Activated CD8-positive, alpha-beta memory T cell treated with anti-CD3 and anti-CD28 coated beads, Interleukin-2, amount 10 ng/mL, durations not matched to agents 7 days and 5 days (primary cell): ENCODE data around the gene KLHL28. TPM values are rescaled to one million over a fixed set of nuclear protein-coding genes. Genes with fewer than 3 reads are reported as not detected.

Experiments
- ATAC-seq: fragments of 150-1000 bp; cut with Tn5 transposase; one replicate; pipeline ENCODE4 v1.10.0; 2021; ENCODE audit warnings: moderate library complexity
- CTCF ChIA-PET: fragments of 350-600 bp; sonication (Branson Sonifier 250); formaldehyde crosslinking; loops from one replicate; lab custom pipeline; 2021; ENCODE audit warnings: antibody characterized with exemption; lab: Charles Lee
- DNase-seq: peaks from one replicate; pipeline ENCODE4 v3.0.0-alpha.2; 2020
- H3K27ac Mint-ChIP-seq: one replicate; pipeline ENCODE4 v1.8.0; 2021; ENCODE audit warnings: mild to moderate bottlenecking, mixed read lengths
- H3K27me3 Mint-ChIP-seq: one replicate; pipeline ENCODE4 v1.8.0; 2021; ENCODE audit warnings: mixed read lengths
- H3K36me3 Mint-ChIP-seq: one replicate; pipeline ENCODE4 v1.8.0; 2021; ENCODE audit warnings: mild to moderate bottlenecking, mixed read lengths
- H3K4me1 Mint-ChIP-seq: one replicate; pipeline ENCODE4 v1.8.0; 2021; ENCODE audit warnings: mixed read lengths
- H3K4me3 Mint-ChIP-seq: one replicate; pipeline ENCODE4 v1.8.0; 2021; ENCODE audit warnings: mild to moderate bottlenecking, moderate library complexity, mixed read lengths
- H3K9me3 Mint-ChIP-seq: one replicate; pipeline ENCODE4 v1.8.0; 2022; ENCODE audit warnings: low read depth, mixed read lengths
- total RNA-seq, 2 experiments: library from RNA; stranded (reverse); gene quantifications; one replicate each; pipeline ENCODE4 v1.2.3, GENCODE V29; 2021

The KLHL28 gene
- total RNA-seq, 2 experiments from 2014 or later: 12.1 to 14.0 TPM

- no peaks in the 10 kb centered on the region for H3K9me3 Mint-ChIP-seq
- DNase-seq: no peak
- CTCF ChIA-PET: no interaction called here
- no peaks in the 10 kb centered on the region for H3K27me3 Mint-ChIP-seq
- ATAC-seq: no peak
- H3K4me3 Mint-ChIP-seq: no peak overlapping the region
- peaks cover 19% of the 10 kb centered on the region for H3K4me1 Mint-ChIP-seq
- no peak overlapping the region for H3K27ac Mint-ChIP-seq
- peaks cover 22% of the 10 kb centered on the region for H3K36me3 Mint-ChIP-seq
Observed at GRCh38 chr14:44952391-44953110, 9.2 kb downstream of the KLHL28 start.

GRCh38 chr14:44951051-44951450 lies 10.7 kb downstream of the KLHL28 start:
- CTCF ChIA-PET: no interaction called here
- ATAC-seq: no peak
- H3K4me1 Mint-ChIP-seq: peaks cover 16% of the 10 kb centered on the region
- no peaks in the 10 kb centered on the region for H3K27me3 Mint-ChIP-seq
- H3K4me3 Mint-ChIP-seq: no peak overlapping the region
- H3K9me3 Mint-ChIP-seq: peaks cover 2% of the 10 kb centered on the region
- no peak overlapping the region for H3K27ac Mint-ChIP-seq
- H3K36me3 Mint-ChIP-seq: peaks cover 28% of the 10 kb centered on the region
- no peak for DNase-seq

DNA sequence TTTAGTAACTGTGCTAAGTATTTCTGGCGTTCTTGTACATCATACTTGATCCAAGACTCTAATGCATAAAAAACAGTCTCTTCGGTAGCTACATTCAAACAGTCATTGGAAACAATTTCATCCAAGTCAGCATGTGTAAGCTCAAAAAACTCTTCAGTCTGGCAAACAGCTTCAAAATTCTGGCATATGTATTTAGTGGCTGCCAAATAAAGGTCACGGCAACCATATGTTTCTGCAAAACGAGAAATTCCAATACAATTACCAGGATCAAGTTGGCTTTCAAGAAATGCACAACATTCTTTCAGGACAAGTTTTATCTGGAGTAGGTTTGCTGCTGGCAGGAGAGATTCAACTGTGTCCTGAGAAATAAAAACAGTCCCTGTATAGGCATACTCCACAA lies 16.5 kb downstream of the KLHL28 start:
- Mint-ChIP-seq H3K9me3 (peaks cover 7% of the 10 kb centered on the region), H3K4me3 (no peak overlapping the region), H3K36me3 (peaks cover 54% of the 10 kb centered on the region), H3K4me1 (peaks cover 9% of the 10 kb centered on the region), H3K27me3 (no peaks in the 10 kb centered on the region), H3K27ac (no peak overlapping the region)
- ATAC-seq: no peak
- CTCF ChIA-PET: no interaction called here
- DNase-seq: no peak

- Mint-ChIP-seq H3K36me3 (peaks cover 64% of the 10 kb centered on the region), H3K9me3 (peaks cover 14% of the 10 kb centered on the region), H3K4me3 (no peak overlapping the region), H3K27me3 (no peaks in the 10 kb centered on the region), H3K4me1 (peaks cover 9% of the 10 kb centered on the region), H3K27ac (no peak overlapping the region)
- CTCF ChIA-PET: interaction anchor here (1.3 kb wide), 1 partner anchor 11 kb away, joined by 3 read pairs; no protein-coding TSS in a partner anchor
- DNase-seq: no peak
- ATAC-seq: no peak
Observed at GRCh38 chr14:44944107-44944506, 17.6 kb downstream of the KLHL28 start.

- Mint-ChIP-seq H3K9me3 (peaks cover 16% of the 10 kb centered on the region), H3K27me3 (no peaks in the 10 kb centered on the region), H3K36me3 (peaks cover 69% of the 10 kb centered on the region), H3K4me3 (no peak overlapping the region), H3K27ac (no peak overlapping the region), H3K4me1 (peaks cover 9% of the 10 kb centered on the region)
- ATAC-seq: no peak
- CTCF ChIA-PET: no interaction called here
- no peak for DNase-seq
Observed at GRCh38 chr14:44942436-44942835, 19.3 kb downstream of the KLHL28 start.

DNA sequence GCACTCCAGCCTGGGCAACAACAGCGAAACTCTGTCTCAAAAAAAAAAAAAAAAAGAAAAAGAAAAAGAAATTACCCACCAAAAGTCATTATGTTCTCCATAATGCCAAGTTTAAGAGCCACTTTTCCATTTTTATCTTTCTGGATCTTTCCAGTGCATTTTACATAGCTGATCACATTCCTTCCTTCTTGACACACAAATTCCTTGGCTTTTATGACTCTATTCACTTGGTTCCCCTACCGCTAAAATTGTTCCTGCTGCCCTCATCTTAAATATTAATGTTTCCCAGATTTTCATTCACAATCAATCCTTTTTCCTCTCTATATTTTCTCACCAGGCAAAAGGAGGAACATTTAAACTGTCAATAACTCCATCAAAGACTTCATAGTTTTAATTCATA lies 20.2 kb downstream of the KLHL28 start:
- H3K27ac Mint-ChIP-seq: no peak overlapping the region
- no peak for ATAC-seq
- peaks cover 7% of the 10 kb centered on the region for H3K4me1 Mint-ChIP-seq
- DNase-seq: no peak
- H3K36me3 Mint-ChIP-seq: peaks cover 68% of the 10 kb centered on the region
- H3K9me3 Mint-ChIP-seq: peaks cover 14% of the 10 kb centered on the region
- CTCF ChIA-PET: no interaction called here
- no peaks in the 10 kb centered on the region for H3K27me3 Mint-ChIP-seq
- no peak overlapping the region for H3K4me3 Mint-ChIP-seq

DNA sequence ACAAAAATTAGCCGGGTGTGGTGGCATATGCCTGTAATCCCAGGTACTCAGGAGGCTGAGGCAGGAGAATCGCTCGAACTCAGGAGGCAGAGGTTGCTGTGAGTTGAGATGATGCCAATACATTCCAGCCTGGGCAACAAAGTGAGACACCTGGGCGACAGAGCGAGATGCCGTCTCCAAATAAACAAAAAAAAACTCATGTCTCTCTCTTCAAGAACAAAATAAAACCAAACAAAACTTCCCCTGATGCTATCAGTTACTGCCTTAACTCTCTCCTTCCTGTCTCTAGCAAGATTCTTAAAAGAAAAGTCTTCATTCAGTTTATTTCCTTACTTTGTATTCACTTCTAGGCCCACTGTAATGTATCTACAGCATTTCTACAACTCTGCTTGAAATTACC lies 20.8 kb downstream of the KLHL28 start:
- CTCF ChIA-PET: no interaction called here
- DNase-seq (no peak), ATAC-seq (no peak)
- H3K36me3 Mint-ChIP-seq: peaks cover 71% of the 10 kb centered on the region
- H3K4me1 Mint-ChIP-seq: peaks cover 7% of the 10 kb centered on the region
- no peak overlapping the region for H3K27ac Mint-ChIP-seq
- no peaks in the 10 kb centered on the region for H3K27me3 Mint-ChIP-seq
- H3K4me3 Mint-ChIP-seq: no peak overlapping the region
- H3K9me3 Mint-ChIP-seq: peaks cover 14% of the 10 kb centered on the region

DNA sequence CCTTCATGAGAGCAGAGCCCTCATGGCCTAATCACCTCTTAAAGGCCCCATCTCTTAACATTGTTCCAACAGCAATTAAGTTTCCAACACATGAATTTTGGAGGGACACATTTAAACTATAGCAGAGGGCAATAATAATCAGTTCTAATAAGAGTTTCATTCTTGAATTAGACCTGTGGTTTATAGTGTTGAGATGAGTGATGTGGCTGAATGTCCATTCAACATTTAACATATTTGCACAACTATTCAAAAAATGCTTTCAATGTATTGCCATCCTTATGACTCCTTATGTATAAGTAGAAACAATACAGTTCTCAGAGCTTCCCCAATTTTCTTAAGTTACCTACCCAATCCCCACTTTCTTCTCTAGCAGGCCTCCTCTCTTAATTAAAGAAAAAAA lies 21.5 kb downstream of the KLHL28 start:
- Mint-ChIP-seq H3K36me3 (peaks cover 66% of the 10 kb centered on the region), H3K27ac (no peak overlapping the region), H3K9me3 (peaks cover 14% of the 10 kb centered on the region), H3K4me1 (peaks cover 7% of the 10 kb centered on the region), H3K4me3 (no peak overlapping the region), H3K27me3 (no peaks in the 10 kb centered on the region)
- CTCF ChIA-PET: no interaction called here
- ATAC-seq (no peak), DNase-seq (no peak)

- DNase-seq (no peak), ATAC-seq (no peak)
- no peaks in the 10 kb centered on the region for H3K27me3 Mint-ChIP-seq
- peaks cover 7% of the 10 kb centered on the region for H3K4me1 Mint-ChIP-seq
- CTCF ChIA-PET: no interaction called here
- H3K4me3 Mint-ChIP-seq: no peak overlapping the region
- peaks cover 14% of the 10 kb centered on the region for H3K9me3 Mint-ChIP-seq
- H3K27ac Mint-ChIP-seq: no peak overlapping the region
- H3K36me3 Mint-ChIP-seq: peaks cover 60% of the 10 kb centered on the region
Observed at GRCh38 chr14:44937547-44937946, 24.2 kb downstream of the KLHL28 start.

GRCh38 chr14:44935155-44935554 lies 26.6 kb downstream of the KLHL28 start:
- no peak for ATAC-seq
- CTCF ChIA-PET: no interaction called here

DNA sequence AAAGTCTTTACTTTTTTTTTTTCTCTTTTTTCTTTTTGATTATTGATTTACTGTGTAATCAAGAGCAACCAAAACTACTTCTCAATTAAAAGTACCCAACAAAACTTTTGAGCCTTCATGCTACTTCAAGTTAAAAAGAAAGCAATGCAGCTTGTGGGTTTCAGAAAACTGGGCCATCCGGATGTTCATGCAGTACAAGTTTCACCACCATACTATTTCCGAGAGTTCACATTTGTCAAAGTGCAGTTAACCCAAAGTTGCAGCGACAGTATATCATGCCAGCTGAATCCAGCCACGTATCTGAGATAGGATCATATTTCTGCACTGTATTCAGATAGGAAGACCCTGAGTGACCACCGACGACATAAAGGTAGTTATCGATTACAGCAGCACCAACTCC lies 33.0 kb downstream of the KLHL28 start:
- H3K36me3 Mint-ChIP-seq: peaks cover 6% of the 10 kb centered on the region
- H3K9me3 Mint-ChIP-seq: no peaks in the 10 kb centered on the region
- peak overlapping the region; percentile 45 for H3K27ac Mint-ChIP-seq
- H3K4me1 Mint-ChIP-seq: peaks cover 15% of the 10 kb centered on the region
- H3K4me3 Mint-ChIP-seq: no peak overlapping the region
- no peaks in the 10 kb centered on the region for H3K27me3 Mint-ChIP-seq
- CTCF ChIA-PET: no interaction called here
- no peak for DNase-seq
- no peak for ATAC-seq

More at GRCh38 chr14:44935155-44935554, 26.6 kb downstream of the KLHL28 start:
- H3K27ac Mint-ChIP-seq: no peak overlapping the region
- no peaks in the 10 kb centered on the region for H3K27me3 Mint-ChIP-seq
- peaks cover 44% of the 10 kb centered on the region for H3K36me3 Mint-ChIP-seq
- H3K4me1 Mint-ChIP-seq: peaks cover 6% of the 10 kb centered on the region
- H3K9me3 Mint-ChIP-seq: peaks cover 9% of the 10 kb centered on the region
- DNase-seq: no peak
- H3K4me3 Mint-ChIP-seq: no peak overlapping the region

GRCh38 chr14:44914849-44915248 lies 46.9 kb downstream of the KLHL28 start:
- Mint-ChIP-seq H3K4me3 (no peak overlapping the region), H3K27me3 (peaks cover 28% of the 10 kb centered on the region), H3K4me1 (peaks cover 4% of the 10 kb centered on the region), H3K27ac (no peak overlapping the region), H3K36me3 (no peaks in the 10 kb centered on the region), H3K9me3 (peaks cover 4% of the 10 kb centered on the region)
- DNase-seq (no peak), ATAC-seq (no peak)
- CTCF ChIA-PET: interaction anchor here (1.7 to 2.2 kb wide), 3 partner anchors 11 to 156 kb away, joined by 3 to 7 read pairs (median 5); partner anchors contain the start of genes KLHL28 and TOGARAM1

GRCh38 chr14:44912041-44912869 lies 49.5 kb downstream of the KLHL28 start:
- H3K27me3 Mint-ChIP-seq: peaks cover 37% of the 10 kb centered on the region
- no peak overlapping the region for H3K27ac Mint-ChIP-seq
- ATAC-seq (peak; percentile 33), DNase-seq (no peak)
- H3K9me3 Mint-ChIP-seq: peaks cover 4% of the 10 kb centered on the region
- H3K4me3 Mint-ChIP-seq: peak overlapping the region; percentile 9
- CTCF ChIA-PET: interaction anchor here (1.1 to 2.3 kb wide), 3 partner anchors 12 to 356 kb away, joined by 3 to 15 read pairs (median 4); no protein-coding TSS in a partner anchor
- peaks cover 4% of the 10 kb centered on the region for H3K4me1 Mint-ChIP-seq
- H3K36me3 Mint-ChIP-seq: no peaks in the 10 kb centered on the region
